ENCODE results near the gene PPFIA1.
"Not testable (repeated sequence)": the region's sequence is repeated elsewhere in the genome, so short reads cannot be mapped to it uniquely, and the experiment has no call there.

Gene PPFIA1

GRCh38 chr11:70398834-70399680, 128.6 kb downstream of the PPFIA1 start:
- DNase-seq = no peak

DNA sequence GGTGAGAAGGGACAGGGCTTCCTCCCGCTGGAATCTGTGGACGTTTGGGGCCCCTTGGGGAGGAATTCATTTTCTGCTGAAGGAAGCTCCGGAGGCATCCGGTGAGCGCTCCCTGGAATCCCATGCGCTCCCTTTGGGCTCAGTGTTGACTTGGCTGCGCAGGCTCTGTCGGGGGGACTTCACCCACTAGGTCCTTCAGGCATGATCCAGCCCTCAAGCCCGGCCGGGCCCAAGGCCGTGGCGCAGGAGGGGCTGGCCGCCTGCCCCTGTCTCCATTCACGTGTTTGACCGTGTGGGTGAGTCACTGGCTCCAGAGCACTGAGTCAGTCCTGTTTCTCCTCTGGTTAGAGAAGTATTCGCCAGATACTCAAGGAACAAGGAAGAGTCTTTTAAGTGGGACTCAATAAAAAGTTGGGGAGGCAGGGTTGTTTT, 129.2 kb downstream of the PPFIA1 start:
- no peak for DNase-seq

GRCh38 chr11:70400643-70401042, 130.2 kb downstream of the PPFIA1 start:
- DNase-seq = no peak

DNA sequence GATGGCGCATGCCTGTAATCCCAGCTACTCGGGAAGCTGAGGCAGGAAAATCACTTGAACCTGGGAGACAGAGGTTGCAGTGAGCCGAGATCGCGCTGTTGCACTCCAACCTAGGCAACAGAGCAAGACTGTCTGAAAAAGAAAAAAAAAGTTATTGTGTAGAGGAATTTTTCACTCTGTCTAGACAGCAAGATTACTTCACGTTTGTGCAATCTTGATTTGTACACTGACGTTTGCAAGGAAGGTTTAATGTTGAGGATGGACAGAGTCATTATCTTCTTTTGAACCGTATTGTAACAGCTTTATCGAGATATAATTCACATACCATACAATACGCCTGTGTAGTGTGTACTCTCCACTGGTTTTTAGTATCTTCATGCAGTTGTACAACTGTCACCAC, 131.5 kb downstream of the PPFIA1 start:
- no peak for DNase-seq

GRCh38 chr11:70402685-70403084, 132.2 kb downstream of the PPFIA1 start:
- no peak for DNase-seq

GRCh38 chr11:70404244-70404643, 133.8 kb downstream of the PPFIA1 start:
- no peak for DNase-seq

DNA sequence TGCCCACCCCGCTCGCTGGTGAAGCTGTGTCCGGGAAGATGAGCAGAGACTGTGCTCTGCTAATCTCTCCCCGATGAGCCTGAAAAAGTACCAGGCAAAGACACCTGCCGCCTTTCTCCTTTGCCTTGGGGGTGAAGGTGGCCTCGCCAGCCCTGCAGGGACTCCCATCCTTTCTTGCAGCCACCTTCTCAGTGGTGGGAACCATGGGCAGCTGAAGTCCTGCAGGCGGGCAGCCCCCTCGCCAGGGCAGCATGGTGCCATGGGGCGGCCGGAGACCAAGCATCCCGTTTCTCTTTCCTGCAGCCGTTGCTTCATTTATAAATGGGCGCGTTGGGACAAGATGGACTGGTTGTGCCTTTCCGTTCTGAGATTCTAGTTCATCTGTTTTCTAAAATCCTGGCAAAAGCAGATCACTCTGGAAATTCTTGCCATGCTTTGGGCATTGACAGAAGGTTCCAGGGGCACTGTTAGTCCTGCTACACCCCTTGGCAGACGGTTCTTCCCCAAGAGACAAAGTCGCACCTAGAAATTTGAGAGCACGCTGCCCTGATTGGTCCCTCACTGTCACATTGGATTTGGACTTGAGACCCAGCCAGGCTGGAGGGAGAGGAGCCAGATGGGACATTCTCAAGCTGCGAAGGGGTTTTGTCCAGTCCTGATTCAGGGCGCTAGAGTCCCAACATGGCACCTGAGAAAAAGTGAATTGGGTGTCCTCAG, 135.3 kb downstream of the PPFIA1 start:
- no peak for DNase-seq

GRCh38 chr11:70407121-70407520, 136.6 kb downstream of the PPFIA1 start:
- DNase-seq = no peak

- no peak for DNase-seq
Observed at GRCh38 chr11:70407814-70408213, 137.3 kb downstream of the PPFIA1 start.

DNA sequence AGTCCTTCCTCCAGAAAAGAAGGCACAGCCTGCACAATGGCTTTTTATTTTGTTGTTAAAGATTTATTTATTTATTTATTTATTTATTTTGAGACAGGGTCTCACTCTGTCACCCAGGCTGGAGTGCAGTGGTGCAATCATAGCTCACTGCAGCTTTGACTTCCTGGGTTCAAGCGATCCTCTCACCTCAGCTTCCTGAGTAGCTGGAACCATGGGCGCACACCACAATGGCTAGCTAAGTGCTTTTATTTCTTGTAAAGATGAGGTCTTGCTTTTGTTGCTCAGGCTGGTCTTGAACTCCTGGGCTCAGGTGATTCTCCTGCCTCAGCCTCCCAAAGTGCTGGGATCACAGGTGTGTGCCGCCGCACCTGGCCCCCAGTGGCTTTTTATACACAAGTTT, 137.8 kb downstream of the PPFIA1 start:
- DNase-seq = not testable (repeated sequence)

GRCh38 chr11:70409437-70409836, 138.9 kb downstream of the PPFIA1 start:
- no peak for DNase-seq

- DNase-seq = no peak
Observed at GRCh38 chr11:70409871-70410270, 139.4 kb downstream of the PPFIA1 start.

DNA sequence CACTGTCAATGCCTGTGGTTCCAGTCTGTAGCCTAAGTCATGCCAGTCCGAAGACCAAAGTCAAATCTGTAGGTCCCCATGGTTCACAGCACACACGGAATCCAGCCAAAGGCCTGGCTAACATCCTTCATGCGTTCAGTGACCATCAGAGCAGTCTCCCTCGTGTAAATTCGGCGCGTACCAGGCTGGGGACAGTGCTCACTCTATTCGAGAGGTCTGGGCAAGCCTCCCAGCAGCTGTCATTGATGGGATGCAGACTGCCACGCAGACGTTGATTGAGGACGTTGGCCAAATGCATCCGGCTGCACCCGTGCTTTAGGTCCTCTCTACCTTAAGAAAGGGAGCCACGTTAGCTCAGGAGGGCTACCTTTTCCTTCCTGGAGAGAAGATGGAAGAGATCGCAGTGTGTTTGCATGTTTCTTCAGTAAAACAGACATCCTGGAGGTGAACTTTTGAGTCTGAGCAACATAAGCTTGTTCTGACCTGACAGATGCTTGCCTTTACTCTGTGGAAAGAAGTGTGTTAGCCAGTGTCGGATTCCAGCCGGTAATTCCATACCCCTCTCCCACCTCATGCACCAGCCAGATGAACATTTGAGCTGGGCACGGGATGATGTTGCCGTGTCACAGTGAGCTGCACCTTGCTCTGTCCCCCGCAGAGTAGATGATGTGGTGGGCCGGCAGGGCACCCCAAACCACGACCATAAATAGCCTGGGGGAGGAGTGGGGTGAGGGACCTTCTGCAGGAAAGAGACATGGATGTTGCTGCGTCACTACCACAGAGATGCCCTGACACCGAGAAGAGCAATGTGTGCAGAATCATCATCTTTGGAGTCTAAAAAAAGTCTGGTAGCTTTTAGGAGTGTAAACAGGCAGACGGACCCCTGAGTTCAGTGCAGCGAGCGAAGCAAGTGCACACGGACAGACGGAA, 140.1 kb downstream of the PPFIA1 start:
- DNase-seq = no peak

DNA sequence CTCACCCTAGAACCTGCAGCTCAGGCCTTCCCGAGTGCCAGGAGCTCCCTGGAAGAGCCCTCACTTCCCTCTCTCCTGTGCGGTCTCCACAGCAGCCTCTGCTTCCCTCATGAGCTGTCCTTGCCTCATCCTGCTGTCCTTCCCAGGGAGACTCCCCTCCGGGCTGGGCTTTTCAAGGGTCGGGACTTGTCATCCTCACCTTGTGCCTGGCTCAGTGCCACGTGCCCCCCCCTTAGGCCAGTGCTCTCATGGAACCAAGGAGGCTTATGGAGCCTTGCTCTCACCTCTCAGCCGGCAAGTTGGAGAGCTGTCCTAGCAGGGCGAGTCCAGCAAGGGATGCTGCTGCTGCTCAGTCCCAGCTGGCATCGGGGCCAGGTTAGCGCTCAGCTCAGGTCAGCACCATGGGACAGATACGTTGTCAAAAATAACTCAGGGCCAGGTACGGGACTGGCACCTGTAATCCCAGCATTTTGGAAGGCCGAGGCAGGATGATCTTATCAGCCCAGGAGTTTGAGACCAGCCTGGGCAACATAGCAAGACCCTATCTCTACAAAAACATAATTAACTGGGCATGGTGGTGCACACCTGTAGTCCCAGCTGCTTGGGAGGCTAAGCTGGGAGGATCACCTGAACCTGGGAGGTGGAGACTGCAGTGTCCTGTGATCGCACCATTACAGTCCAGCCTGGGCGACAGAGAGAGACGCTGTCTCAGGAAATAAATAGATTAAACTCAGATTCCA, 141.4 kb downstream of the PPFIA1 start:
- DNase-seq = no peak

DNA sequence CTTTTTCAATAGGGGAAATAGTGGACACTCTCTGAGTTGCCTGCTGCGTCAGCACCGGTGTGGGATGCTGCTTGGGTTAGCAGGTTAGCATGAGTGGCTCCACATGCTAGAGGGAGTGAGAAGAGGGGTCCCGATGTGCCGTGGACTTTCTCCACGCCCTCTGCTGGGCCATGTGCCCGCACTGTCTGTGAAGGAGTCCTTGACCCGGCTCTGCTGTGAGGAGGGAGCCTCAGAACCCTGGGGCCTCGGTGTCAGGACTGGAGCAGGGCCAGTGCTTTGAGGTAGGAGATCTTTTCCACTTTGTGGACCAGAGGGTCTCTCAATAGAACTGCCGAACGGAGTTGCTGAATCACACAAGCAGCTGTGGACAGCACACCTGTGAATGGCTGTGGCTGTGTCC, 142.7 kb downstream of the PPFIA1 start:
- no peak for DNase-seq

GRCh38 chr11:70414341-70415100, 144.0 kb downstream of the PPFIA1 start:
- DNase-seq = no peak

DNA sequence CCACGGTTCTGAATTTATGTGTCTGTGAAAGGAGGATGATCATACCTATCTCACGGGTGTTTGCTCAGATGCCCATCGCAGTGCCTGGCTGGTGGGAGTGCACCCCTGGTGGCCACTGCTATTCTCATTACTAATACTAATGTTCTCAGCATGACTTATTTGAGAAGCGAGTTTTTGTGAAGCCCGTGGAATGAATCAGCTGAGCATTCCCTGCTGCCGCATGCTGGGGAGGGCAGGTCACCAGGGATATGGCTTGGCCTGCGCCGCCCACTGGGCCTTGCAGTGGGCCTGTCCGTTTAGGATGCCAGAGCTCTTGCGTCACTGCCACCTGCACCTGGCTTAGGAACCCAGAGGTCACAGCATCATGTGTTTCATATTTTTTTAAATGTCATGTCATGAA, 144.7 kb downstream of the PPFIA1 start:
- no peak for DNase-seq

DNA sequence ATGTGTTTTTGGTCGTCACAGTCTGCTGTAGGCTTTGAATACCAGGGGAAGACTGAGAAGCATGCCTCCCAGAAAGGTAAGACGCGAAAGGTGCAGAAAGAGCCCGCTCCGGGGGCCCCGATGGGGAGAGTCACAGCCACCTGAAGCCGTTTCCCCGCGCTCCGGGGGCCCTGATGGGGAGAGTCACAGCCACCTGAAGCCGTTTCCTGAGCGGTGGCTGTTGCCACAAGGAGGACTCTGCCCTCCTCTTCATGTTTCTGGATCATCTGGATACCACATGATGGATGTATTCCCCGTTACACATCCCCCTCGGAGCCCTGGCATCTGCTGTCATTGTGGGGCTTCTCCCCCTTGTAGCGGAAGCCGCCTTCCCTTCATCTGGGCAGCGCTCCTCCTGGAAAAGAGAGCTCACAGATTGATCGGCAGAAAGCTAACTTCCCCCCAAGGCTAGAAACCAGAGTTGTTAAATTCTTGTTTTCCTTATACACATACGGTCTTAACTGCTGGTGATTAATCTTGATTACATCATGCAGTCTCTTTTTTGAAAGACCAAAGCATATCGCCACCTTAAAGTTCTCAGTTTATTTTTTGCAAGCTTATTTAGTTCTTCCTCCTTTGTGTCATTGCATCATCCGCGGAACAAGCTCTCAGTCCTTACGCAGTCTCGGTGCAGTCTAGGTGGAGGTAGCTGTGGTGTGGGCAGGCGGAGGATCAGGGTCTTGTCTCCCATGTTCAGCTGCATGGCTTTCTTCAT, 145.3 kb downstream of the PPFIA1 start:
- no peak for DNase-seq

DNA sequence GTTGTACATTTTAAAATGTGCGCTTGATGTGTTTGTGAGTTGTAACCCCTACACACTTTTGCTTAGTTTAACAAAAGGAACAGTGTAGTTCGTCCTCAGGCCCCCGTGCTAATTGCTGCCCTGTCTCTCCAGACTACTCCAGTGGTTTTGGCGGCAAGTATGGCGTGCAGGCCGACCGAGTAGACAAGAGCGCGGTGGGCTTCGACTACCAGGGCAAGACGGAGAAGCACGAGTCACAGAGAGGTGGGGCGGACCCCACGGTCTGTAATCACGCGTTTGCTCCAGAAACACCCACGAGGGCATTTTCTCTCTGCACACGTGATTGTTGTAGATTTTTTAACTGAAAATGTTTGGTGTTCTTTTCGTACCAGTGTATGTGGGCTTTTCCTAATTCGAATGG, 146.4 kb downstream of the PPFIA1 start:
- DNase-seq = no peak

DNA sequence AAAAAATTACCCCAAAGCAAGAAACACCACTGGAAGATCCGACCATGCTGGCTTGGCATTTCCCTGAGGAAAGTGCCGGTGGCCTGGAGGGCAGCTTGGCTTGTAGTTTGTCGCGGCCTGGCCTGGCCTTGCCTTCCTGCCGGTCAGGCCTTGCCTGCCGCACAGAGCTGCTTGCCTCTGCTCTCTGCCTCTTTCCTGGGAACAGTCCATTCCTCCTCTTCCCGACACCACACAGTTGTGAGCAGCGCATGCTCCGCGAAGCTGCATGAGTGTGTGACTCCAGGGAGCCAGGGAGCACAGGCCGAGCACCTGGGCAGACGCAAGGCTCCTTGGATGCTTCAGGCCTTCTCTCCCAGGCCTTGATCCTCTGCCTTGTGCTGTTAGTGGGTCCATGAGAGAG, 147.6 kb downstream of the PPFIA1 start:
- no peak for DNase-seq
